IgD-negative memory B cell (primary cell): ENCODE data around the gene CXXC1. TPM values are rescaled to one million over a fixed set of nuclear protein-coding genes. Genes with fewer than 3 reads are reported as not detected.
A peak's percentile ranks its signal among the peaks of the same experiment; 100 is the strongest.
"Not testable (repeated sequence)": the region's sequence is repeated elsewhere in the genome, so short reads cannot be mapped to it uniquely, and the experiment has no call there.

Experiments
- H3K27ac Mint-ChIP-seq, 3 donors: one replicate each; pipeline ENCODE4 v1.8.0; 2020 to 2022; ENCODE audit warnings: mild to moderate bottlenecking in 3 of 3, mixed read lengths in 3 of 3, moderate library complexity in 1 of 3
- H3K27me3 Mint-ChIP-seq: one replicate; pipeline ENCODE4 v1.8.0; 2021; ENCODE audit warnings: mixed read lengths
- H3K36me3 Mint-ChIP-seq: one replicate; pipeline ENCODE4 v1.8.0; 2020; ENCODE audit warnings: mild to moderate bottlenecking, mixed read lengths
- H3K4me1 Mint-ChIP-seq, 3 donors: one replicate each; pipeline ENCODE4 v1.8.0; 2020 to 2022; ENCODE audit warnings: mixed read lengths in 3 of 3, mild to moderate bottlenecking in 1 of 3
- H3K4me3 Mint-ChIP-seq, 4 donors: one replicate each; pipeline ENCODE4 v1.8.0; 2020 to 2022; ENCODE audit warnings: mild to moderate bottlenecking in 4 of 4, mixed read lengths in 4 of 4, moderate library complexity in 3 of 4
- H3K9me3 Mint-ChIP-seq, 3 donors: one replicate each; pipeline ENCODE4 v1.8.0; 2020 to 2021; ENCODE audit warnings: mixed read lengths in 3 of 3, mild to moderate bottlenecking in 1 of 3
- polyA plus RNA-seq: library from polyadenylated mRNA; unstranded; fragments of 300-500 nt; fragmentation: Illumina TruSeq; gene quantifications from one replicate; pipeline ENCODE4 v1.2.3, GENCODE V29; 2021

The CXXC1 gene
- polyA plus RNA-seq, 1 donor from 2014 or later: 98.6 TPM

DNA sequence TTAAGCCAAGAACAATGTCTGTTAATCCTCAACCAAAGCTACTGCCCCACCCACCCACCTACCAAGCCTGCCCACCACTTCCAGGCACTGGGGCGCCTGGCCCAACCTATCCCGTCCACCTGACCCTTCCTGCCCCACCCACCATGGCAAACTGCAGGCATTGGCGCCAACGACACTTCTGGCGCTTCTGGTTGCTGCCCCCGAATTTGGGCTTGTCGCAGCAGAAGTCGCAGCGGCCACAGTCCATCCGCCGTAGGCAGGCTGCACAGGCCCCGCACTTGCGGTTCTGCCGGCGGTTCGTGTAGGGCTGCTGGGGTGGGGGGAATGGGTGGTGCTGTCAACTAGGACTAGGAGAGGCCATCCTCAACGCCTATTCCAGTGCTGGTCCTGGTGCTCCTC lies 13.4 kb downstream of the CXXC1 start:
- Mint-ChIP-seq H3K36me3 (peaks cover 8% of the 10 kb centered on the region), H3K4me1 (peaks cover 4 to 5% (median 5%) of the 10 kb centered on the region in 3 donors), H3K27ac (peak overlapping the region in 1 of 3 donors; percentile 20), H3K4me3 (peak overlapping the region in 1 of 4 donors; percentile 25), H3K27me3 (no peaks in the 10 kb centered on the region), H3K9me3 (no peaks in the 10 kb centered on the region)

DNA sequence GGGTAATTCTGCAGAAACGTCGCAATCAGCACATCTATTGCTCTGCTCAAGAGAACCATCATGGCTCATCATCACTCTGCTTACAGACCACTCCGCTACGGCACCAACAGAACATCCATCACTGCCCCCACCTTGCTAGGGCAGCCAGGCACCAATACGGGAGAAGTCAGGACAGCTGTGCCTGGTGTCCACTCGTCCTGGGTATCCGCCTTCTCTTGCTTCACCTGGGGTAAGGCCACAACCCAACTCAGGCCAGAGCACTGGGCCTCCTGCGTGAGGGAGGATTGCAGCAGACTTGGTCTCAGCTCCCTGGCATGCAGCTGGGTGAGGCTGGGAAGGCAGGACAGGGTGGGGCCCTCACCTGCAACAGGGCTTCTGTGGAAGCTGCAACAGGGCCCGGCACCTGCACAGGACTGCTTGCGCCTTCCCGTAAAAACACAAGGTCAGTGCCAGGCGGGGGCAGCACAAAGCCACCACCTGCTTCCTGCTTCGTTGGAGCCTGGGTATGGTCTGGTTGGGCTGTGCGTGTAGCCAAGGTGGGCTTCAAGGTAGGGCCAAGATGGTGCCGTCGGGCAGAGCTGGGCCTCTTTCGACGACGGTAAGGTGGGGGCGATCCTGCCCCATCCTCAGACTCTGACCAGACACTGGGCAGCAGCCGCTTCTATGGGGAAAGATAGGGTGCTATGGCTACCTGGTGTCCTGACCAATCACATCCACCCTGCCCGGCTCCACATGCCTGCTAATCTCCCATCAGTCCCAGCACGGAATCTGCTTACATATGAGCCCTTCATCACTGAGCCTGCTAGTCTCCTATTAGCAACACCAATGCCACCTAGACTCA lies 14.1 kb downstream of the CXXC1 start:
- Mint-ChIP-seq H3K9me3 (no peaks in the 10 kb centered on the region), H3K36me3 (peaks cover 8% of the 10 kb centered on the region), H3K4me3 (no peak overlapping the region), H3K4me1 (peaks cover 3 to 4% (median 4%) of the 10 kb centered on the region in 3 donors), H3K27me3 (no peaks in the 10 kb centered on the region), H3K27ac (no peak overlapping the region)

DNA sequence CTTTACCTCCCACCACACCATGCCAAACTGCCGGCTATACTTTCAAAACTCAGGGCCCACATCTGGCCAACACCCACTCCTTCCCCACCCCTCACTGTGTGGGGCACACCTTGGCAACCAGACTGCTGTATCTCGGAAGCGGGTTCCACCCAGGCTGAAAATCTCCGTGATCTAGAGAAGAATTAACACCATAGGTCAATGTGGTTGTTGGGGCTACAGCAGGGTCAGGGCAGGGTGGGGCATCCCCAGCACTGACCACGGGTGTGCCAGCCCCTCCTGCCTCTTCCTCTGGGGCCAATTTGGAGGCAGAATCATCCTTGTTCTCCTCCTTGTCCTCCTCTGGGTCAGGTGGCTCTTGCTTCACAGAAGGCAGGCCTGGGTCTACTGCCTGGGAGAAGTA lies 14.9 kb downstream of the CXXC1 start:
- Mint-ChIP-seq H3K27ac (no peak overlapping the region), H3K27me3 (no peaks in the 10 kb centered on the region), H3K4me1 (peaks cover 4 to 10% (median 5%) of the 10 kb centered on the region in 3 donors), H3K4me3 (no peak overlapping the region), H3K9me3 (no peaks in the 10 kb centered on the region), H3K36me3 (peaks cover 8% of the 10 kb centered on the region)

DNA sequence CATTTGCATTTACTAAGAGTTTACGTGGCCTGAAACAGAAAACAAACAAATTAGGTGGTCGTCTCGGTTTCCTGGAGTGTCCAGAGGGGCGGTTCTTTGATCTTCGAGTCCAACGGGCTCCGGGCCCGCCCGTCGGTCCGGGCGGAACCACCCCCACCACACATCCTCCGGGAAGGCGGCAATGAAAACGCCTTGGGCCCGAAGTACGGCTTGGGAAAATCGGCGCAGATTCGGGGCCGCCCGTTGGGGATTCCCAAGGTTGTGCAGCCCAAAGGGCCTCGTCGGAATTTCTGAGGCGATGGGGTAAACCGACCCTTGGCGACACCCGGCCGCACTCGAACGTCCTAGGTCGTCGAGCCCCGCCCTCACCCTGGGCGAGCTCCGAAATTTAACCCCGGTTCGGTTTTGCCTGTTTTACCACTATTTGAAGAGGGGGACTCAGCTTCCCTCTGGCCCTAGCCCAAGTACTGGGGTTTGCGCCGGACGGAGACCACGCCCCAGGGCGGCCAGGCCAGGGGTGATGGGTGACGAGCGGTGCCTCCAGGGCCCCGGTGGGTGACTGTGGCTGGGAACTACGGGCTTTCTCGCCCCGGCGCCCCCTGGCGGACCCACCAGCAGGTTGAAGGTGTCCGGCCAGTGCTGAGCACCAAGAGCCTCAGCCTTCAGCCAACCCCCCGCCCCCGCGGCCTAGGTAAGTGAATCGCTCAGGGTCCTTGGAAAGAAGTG lies 19.3 kb downstream of the CXXC1 start:
- Mint-ChIP-seq H3K27me3 (no peaks in the 10 kb centered on the region), H3K36me3 (no peaks in the 10 kb centered on the region), H3K27ac (peak overlapping the region; percentile 88 to 96 (median 94))

DNA sequence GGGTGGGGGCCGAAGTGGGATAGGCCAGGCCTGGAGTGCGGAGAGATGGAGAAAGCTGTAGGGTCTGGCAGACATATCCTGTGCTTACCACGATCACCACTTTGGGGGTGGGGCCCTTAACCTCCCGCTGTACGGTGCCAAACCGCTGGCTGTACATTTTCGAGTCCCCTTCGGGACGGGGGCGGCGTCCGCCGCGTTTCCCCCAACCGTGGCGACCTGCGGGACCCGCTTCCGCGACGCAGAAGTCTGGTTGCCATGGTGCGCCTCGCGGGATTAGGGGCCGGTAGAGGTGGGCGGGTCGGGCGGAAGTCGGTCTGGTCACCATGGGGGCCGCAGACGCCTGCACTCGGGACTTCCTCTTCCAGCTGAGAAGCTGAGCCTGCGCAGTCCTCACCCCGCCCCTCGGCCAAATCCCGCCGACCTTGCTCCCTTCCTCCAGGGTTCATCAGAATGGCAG lies 21.2 kb downstream of the CXXC1 start, which contains the start of gene CFAP53:
CFAP53 (minus strand) TSS at position 248 of the 457 bp plus-strand sequence; CDS start at position 157, 91 bp downstream.
- Mint-ChIP-seq H3K4me3 (peak within 1 kb of the TSS; percentile 80 to 95 (median 90)), H3K27me3 (no peaks in the 10 kb centered on the region), H3K9me3 (no peaks in the 10 kb centered on the region), H3K27ac (peak within 1 kb of the TSS; percentile 88 to 96 (median 94)), H3K36me3 (no peaks in the 10 kb centered on the region), H3K4me1 (peaks cover 14 to 25% (median 18%) of the 10 kb centered on the region in 3 donors)

More for the DNA sequence above, 19.3 kb downstream of the CXXC1 start:
- Mint-ChIP-seq H3K9me3 (no peaks in the 10 kb centered on the region), H3K4me3 (peak overlapping the region; percentile 80 to 95 (median 90)), H3K4me1 (peaks cover 14 to 25% (median 18%) of the 10 kb centered on the region in 3 donors)

DNA sequence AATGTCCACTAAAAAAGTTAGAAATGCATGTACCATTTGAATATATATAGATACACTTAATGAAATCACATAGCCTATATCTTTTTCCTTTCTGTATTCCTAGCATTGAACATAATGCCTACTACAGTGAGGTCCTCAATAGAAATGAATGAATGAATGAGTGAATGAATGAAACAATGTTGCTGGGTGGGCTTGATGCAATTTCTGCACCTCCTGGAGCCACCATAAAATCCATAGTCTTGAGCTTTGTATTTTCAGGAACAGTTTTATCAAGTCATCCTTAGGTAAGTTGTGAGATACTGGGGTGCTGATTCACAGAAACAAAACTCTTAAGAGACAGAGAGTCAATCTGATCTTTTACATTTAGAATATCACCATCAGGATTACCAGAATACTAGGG lies 24.5 kb downstream of the CXXC1 start:
- Mint-ChIP-seq H3K9me3 (peaks cover 0 to 4% (median 0%) of the 10 kb centered on the region in 3 donors), H3K4me1 (peaks cover 12 to 19% (median 16%) of the 10 kb centered on the region in 3 donors), H3K36me3 (peaks cover 1% of the 10 kb centered on the region), H3K4me3 (peak overlapping the region in 1 of 4 donors; percentile 37), H3K27me3 (no peaks in the 10 kb centered on the region), H3K27ac (peak overlapping the region in 1 of 3 donors; percentile 26)

DNA sequence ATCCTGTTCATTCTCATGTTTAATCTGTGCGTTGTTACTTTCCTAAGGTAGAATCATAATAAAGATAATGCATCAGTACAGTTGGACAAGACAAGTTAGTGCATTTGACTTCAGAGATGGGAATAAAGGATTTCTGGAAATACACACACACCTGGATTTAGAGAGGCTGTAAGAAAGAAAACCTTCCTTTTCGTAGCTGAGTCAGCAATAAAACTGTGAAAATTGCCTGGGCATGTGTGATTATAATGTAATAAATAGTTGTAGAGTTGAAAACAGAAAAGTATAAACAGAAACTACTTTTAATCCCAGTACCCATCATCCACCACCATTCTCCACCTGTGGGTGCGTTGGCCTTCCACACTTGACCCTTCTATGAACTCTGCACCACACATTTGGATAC lies 36.6 kb downstream of the CXXC1 start:
- no peaks in the 10 kb centered on the region for H3K27me3 Mint-ChIP-seq
- no peaks in the 10 kb centered on the region for H3K4me1 Mint-ChIP-seq
- H3K36me3 Mint-ChIP-seq: no peaks in the 10 kb centered on the region
- no peak overlapping the region for H3K27ac Mint-ChIP-seq
- H3K9me3 Mint-ChIP-seq: no peaks in the 10 kb centered on the region
- H3K4me3 Mint-ChIP-seq: no peak overlapping the region

DNA sequence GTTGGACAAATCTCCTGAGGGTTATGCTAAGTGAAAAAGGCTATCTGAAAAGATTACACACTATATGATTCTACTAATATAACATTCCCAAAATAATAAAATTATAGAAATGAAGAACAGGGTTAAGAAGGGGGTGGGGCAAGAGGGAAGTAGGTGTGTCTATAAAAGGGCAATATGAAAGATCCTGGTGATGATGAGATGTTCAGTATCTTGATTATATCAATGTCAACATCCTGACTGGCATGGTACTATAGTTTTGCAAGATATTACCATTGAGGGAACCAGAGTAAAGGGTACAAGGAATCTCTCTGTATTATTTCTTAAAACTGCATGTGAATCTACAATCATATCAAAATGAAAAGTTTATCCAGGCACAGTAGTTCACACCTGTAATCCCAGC lies 37.9 kb downstream of the CXXC1 start:
- H3K36me3 Mint-ChIP-seq: no peaks in the 10 kb centered on the region
- no peaks in the 10 kb centered on the region for H3K4me1 Mint-ChIP-seq
- H3K4me3 Mint-ChIP-seq: no peak overlapping the region
- H3K9me3 Mint-ChIP-seq: no peaks in the 10 kb centered on the region
- H3K27ac Mint-ChIP-seq: no peak overlapping the region
- no peaks in the 10 kb centered on the region for H3K27me3 Mint-ChIP-seq

DNA sequence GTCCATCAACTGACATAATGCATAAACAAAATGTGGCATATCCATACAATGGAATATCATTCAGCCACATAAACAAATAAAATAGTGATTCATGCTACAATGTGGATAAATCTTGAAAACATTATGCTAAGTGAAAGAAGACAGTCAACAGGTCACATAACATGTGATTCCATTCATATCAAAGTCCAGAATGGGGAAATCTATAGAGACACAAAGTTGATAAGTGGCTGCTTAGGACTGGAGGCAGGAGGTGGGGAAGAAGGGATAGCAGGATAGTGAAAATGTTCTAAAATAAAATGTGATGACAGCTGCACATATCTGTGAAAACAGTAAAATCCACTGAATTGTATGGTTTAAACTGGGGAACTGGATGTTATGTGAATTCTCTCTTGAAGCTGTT lies 39.9 kb downstream of the CXXC1 start:
- Mint-ChIP-seq H3K4me3 (no peak overlapping the region), H3K27me3 (peaks cover 4% of the 10 kb centered on the region), H3K36me3 (no peaks in the 10 kb centered on the region), H3K9me3 (peaks cover 0 to 4% (median 2%) of the 10 kb centered on the region in 3 donors), H3K27ac (no peak overlapping the region), H3K4me1 (no peaks in the 10 kb centered on the region)

DNA sequence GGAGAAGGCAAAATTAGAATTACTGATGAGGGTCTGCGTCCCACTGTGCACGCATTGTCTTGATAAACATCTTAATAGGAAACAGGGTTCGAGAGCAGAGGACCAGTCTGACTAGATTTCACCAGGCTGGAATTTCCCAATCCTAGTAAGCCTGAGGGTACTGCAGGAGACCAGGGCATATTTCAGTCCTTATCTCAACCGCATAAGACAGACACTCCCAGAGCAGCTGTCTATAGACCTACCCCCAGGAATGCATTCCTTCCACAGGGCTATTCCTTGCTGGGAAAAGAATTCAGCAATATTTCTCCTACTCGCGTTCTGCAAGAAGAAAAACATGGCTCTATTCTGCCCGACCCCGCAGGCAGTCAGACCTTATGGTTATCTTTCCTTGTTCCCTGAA lies 45.7 kb downstream of the CXXC1 start:
- H3K4me1 Mint-ChIP-seq, H3K27ac Mint-ChIP-seq, H3K36me3 Mint-ChIP-seq, H3K4me3 Mint-ChIP-seq, H3K27me3 Mint-ChIP-seq: not testable (repeated sequence)
- H3K9me3 Mint-ChIP-seq: peaks cover 6 to 21% (median 21%) of the 10 kb centered on the region in 3 donors

DNA sequence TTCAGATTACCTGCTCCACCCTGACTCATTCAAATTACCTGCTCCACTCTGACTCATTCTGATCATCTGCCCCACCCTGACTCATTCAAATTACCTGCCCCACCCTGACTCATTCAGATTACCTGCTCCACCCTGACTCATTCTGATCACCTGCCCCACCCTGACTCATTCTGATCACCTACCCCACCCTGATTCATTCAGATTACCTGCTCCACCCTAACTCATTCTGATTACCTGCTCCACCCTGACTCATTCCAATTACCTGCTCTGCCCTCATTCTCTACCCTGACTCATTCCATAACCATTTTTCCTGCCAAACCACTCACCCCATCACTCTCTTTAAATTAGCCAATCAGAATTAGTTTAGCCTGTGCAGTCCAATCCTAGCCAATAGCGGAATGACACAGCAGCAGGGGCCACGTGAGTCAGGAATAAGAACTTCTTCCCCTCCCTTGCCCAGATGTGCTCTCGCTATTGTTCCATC lies 47.4 kb downstream of the CXXC1 start:
- Mint-ChIP-seq H3K9me3 (peaks cover 6 to 21% (median 21%) of the 10 kb centered on the region in 3 donors), H3K36me3 (peaks cover 5% of the 10 kb centered on the region), H3K4me1 (peaks cover 0 to 4% (median 2%) of the 10 kb centered on the region in 3 donors), H3K4me3 (no peak overlapping the region), H3K27ac (no peak overlapping the region), H3K27me3 (peaks cover 6% of the 10 kb centered on the region)

DNA sequence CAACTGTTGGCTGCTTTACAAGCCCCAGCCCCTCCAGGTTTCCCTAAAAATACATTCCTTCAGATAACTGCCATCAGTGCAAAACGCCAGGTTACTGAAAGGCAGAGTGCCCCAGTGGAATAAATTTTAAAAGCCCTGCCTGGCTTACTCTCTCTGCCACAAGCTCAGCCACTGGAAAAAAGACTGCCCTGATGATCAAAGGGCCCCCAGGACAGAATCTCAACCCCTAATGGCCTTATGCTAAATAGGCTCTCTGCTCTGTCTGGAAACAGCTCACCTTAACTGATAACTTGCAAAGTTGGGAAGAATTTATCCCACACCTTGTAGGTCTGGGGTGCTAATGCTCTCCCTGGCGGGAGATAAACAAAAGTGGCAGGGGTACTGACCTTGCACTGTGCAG lies 55.1 kb downstream of the CXXC1 start:
- peaks cover 5% of the 10 kb centered on the region for H3K36me3 Mint-ChIP-seq
- peaks cover 0 to 2% (median 0%) of the 10 kb centered on the region in 3 donors for H3K9me3 Mint-ChIP-seq
- no peak overlapping the region for H3K4me3 Mint-ChIP-seq
- no peak overlapping the region for H3K27ac Mint-ChIP-seq
- H3K4me1 Mint-ChIP-seq: peaks cover 0 to 11% (median 10%) of the 10 kb centered on the region in 3 donors
- peaks cover 18% of the 10 kb centered on the region for H3K27me3 Mint-ChIP-seq
